HepG2 (cell line): Measurements from ENCODE around the gene METTL13. TPM values are rescaled to one million over a fixed set of nuclear protein-coding genes. Genes with fewer than 3 reads are reported as not detected.

Experiments
- ATAC-seq: fragments of 200-7000 bp; cut with Tn5 transposase; 3 replicates; pipeline ENCODE4 v1.9.1; 2020; ENCODE audit warnings: mild to moderate bottlenecking, moderate library complexity
- BruUV-seq: library from RNA; stranded (reverse); fragments of 400-500 nt; replicated peaks from 2 replicates; lab custom pipeline; 2021; lab: Mats Ljungman, UMichigan
- CTCF ChIA-PET: fragments of 300-600 bp; formaldehyde crosslinking; extraction: SDS; loops from one replicate; lab custom pipeline; 2021; ENCODE audit warnings: low total read pairs, inconsistent platforms, low intra/inter-chr PET ratio; lab: Yijun Ruan, JAX
- POLR2A ChIA-PET: fragments of 350-600 bp; sonication (Branson Sonifier 250); formaldehyde crosslinking; loops from one replicate; lab custom pipeline; 2020; ENCODE audit warnings: antibody characterized with exemption, inconsistent platforms; lab: Yijun Ruan, JAX
- DNase-seq: peaks from one replicate; pipeline ENCODE4 v3.0.0-alpha.2; 2015; ENCODE audit warnings: low spot score
- FAIRE-seq: peaks from 3 replicates; lab custom pipeline; 2011; peaks lifted over from hg19 to GRCh38; lab: Jason Lieb, UNC
- H2AFZ ChIP-seq: one replicate; pipeline ENCODE4 v1.6.1; 2011; ENCODE audit warnings: low read length, inconsistent platforms
- H3K27ac ChIP-seq: fragments of 300-600 bp; 3 replicates; pipeline ENCODE4 v1.8.0; 2011; ENCODE audit warnings: mixed run types, mild to moderate bottlenecking, mixed read lengths, low read length, inconsistent platforms; ENCODE audit not compliant: insufficient read depth; ENCODE audit errors: extremely low read length
- H3K27me3 ChIP-seq, 2 experiments: fragments of 200-600 bp in 1 of 2; 2 replicates in 1 of 2; 3 replicates in 1 of 2; pipeline versions ENCODE4 v1.6.0 to v1.8.0; 2011; ENCODE audit warnings: low read length in 2 of 2, mild to moderate bottlenecking in 2 of 2, moderate library complexity in 2 of 2, inconsistent platforms in 1 of 2; ENCODE audit not compliant: insufficient read depth in 2 of 2, control insufficient read depth in 1 of 2
- H3K36me3 ChIP-seq, 2 experiments: fragments of 200-600 bp in 1 of 2; replicated peaks in 1 of 2; 2 replicates in 1 of 2; 3 replicates in 1 of 2; pipeline versions ENCODE4 v1.5.1 to v1.8.0; 2011; ENCODE audit warnings: low read length in 2 of 2, inconsistent platforms in 1 of 2; ENCODE audit not compliant: insufficient read depth in 2 of 2, control insufficient read depth in 1 of 2
- H3K4me1 ChIP-seq: 2 replicates; pipeline ENCODE4 v1.5.1; 2012; ENCODE audit warnings: low read length, inconsistent platforms; ENCODE audit not compliant: insufficient read depth
- H3K4me2 ChIP-seq: 2 replicates; pipeline ENCODE4 v1.6.0; 2011; ENCODE audit warnings: low read depth, low read length, inconsistent platforms
- H3K4me3 ChIP-seq, 3 experiments: fragments of 200-600 bp in 1 of 3; sonication (generic), shearing (Covaris generic) in 1 of 3; replicated peaks in 1 of 3; 2 replicates each; pipeline ENCODE4 v1.5.1; 2011 to 2016; ENCODE audit warnings: low read length in 3 of 3, inconsistent platforms in 2 of 3, low read depth in 2 of 3, mild to moderate bottlenecking in 2 of 3, control low read depth in 1 of 3, mixed read lengths in 1 of 3; ENCODE audit not compliant: insufficient read depth in 1 of 3
- H3K79me2 ChIP-seq: one replicate; pipeline ENCODE4 v1.6.1; 2011; ENCODE audit warnings: low read length, inconsistent platforms; ENCODE audit not compliant: insufficient read depth
- H3K9ac ChIP-seq: 2 replicates; pipeline ENCODE4 v1.6.0; 2011; ENCODE audit warnings: mild to moderate bottlenecking, low read depth, low read length, inconsistent platforms; ENCODE audit not compliant: insufficient read depth
- H3K9me3 ChIP-seq: 2 replicates; pipeline ENCODE4 v1.5.1; 2012; ENCODE audit warnings: mild to moderate bottlenecking, low read length
- H4K20me1 ChIP-seq: 2 replicates; pipeline ENCODE4 v1.6.0; 2011; ENCODE audit warnings: inconsistent platforms, mild to moderate bottlenecking, low read length, moderate library complexity; ENCODE audit not compliant: insufficient read depth
- JDP2 ChIP-seq: sonication (generic); formaldehyde crosslinking; IDR thresholded peaks from 2 replicates; pipeline ENCODE4 v1.8.1; 2022; ENCODE audit warnings: missing genetic modification reagents, borderline replicate concordance
- JUN ChIP-seq: sonication (generic); formaldehyde crosslinking; IDR thresholded peaks from 2 replicates; pipeline ENCODE4 v1.4.0; 2020; ENCODE audit warnings: mild to moderate bottlenecking, missing genetic modification reagents
- KDM5A ChIP-seq: fragments of 200-600 bp; sonication (generic); IDR thresholded peaks from 2 replicates; pipeline ENCODE4 v1.7.0; 2018; ENCODE audit warnings: antibody characterized with exemption, mild to moderate bottlenecking, low read length, borderline replicate concordance
- RXRB ChIP-seq: IDR thresholded peaks from 2 replicates; pipeline ENCODE4 v1.6.1; 2016; ENCODE audit warnings: borderline replicate concordance, missing genetic modification reagents, missing compliant biosample characterization
- SMARCE1 ChIP-seq: fragments of 450-650 bp; IDR thresholded peaks from 2 replicates; pipeline ENCODE4 v1.6.1; 2017; ENCODE audit warnings: borderline replicate concordance
- SOX6 ChIP-seq, 2 experiments: fragments of 450-650 bp in 1 of 2; sonication (generic) in 1 of 2; formaldehyde crosslinking in 1 of 2; IDR thresholded peaks; 2 replicates each; pipeline versions ENCODE4 v1.4.0 to v1.6.1; 2017 to 2020; ENCODE audit warnings: antibody characterized with exemption in 1 of 2, mild to moderate bottlenecking in 1 of 2, missing genetic modification reagents in 1 of 2
- SPEN ChIP-seq: sonication (generic); formaldehyde crosslinking; IDR thresholded peaks from 2 replicates; pipeline ENCODE4 v1.5.1; 2020; ENCODE audit warnings: low read depth, mild to moderate bottlenecking, missing genetic modification reagents
- SRSF9 ChIP-seq: fragments of 200-400 bp; formaldehyde crosslinking; IDR thresholded peaks from 2 replicates; pipeline ENCODE4 v1.6.1; 2018; ENCODE audit warnings: borderline replicate concordance, mild to moderate bottlenecking, low read depth, low read length; ENCODE audit not compliant: insufficient read depth, poor library complexity, severe bottlenecking
- ZFP1 ChIP-seq: IDR thresholded peaks from 2 replicates; pipeline ENCODE4 v1.6.1; 2016
- ZNF552 ChIP-seq: sonication (generic); formaldehyde crosslinking; IDR thresholded peaks from 2 replicates; pipeline ENCODE4 v1.9.0; 2022; ENCODE audit warnings: missing genetic modification reagents, mild to moderate bottlenecking, borderline replicate concordance
- WGBS: methylation state at CpG from one replicate; pipeline ENCODE4 v1.1.6; 2017; ENCODE audit warnings: low lambda C conversion rate; 5-methylcytosine and 5-hydroxymethylcytosine counted together
- in situ Hi-C: cut with HindIII; loops from 2 replicates; pipeline ENCODE4 v1.10.0; 2017; ENCODE audit warnings: low pct_unique_long_range_greater_than_20kb; ENCODE audit not compliant: extremely low pct_ligation_motif_present
- intact Hi-C: fragments of 100-400 bp; cut with micrococcal nuclease; formaldehyde crosslinking; loops from one replicate; pipeline ENCODE4 v1.10.0; 2022; ENCODE audit not compliant: unreplicated experiment
- polyA plus RNA-seq, 8 experiments: library from polyadenylated mRNA; depleted of rRNA in 3 of 8; stranded (reverse) in 7 of 8; unstranded in 1 of 8; fragments of >200 nt; fragmentation: Illumina TruSeq in 4 of 8; extraction: Trizol in 4 of 8; gene quantifications; 2 replicates each; pipeline versions ENCODE4 v1.2.1 to v1.2.3, GENCODE V29; 2011 to 2016; ENCODE audit warnings: low read depth in 4 of 8, missing spikeins in 1 of 8, mixed read lengths in 1 of 8; ENCODE audit not compliant: insufficient read depth in 1 of 8
- total RNA-seq, 5 experiments: library from RNA; depleted of rRNA; stranded (reverse); fragments of >200 nt; fragmentation: Illumina TruSeq; extraction: Trizol; gene quantifications; 2 replicates each; pipeline ENCODE4 v1.2.3, GENCODE V29; 2016; ENCODE audit warnings: low read depth in 1 of 5
- TF ChIP-seq, protein P1 (sequence below): sonication (generic); formaldehyde crosslinking; IDR thresholded peaks from 2 replicates; pipeline ENCODE4 v1.4.0; 2020; ENCODE audit warnings: missing genetic modification reagents
- TF ChIP-seq, protein P2 (sequence below): sonication (generic); formaldehyde crosslinking; IDR thresholded peaks from 2 replicates; pipeline ENCODE4 v1.4.0; 2020; ENCODE audit warnings: mild to moderate bottlenecking, missing genetic modification reagents
- TF ChIP-seq, protein P3 (sequence below): sonication (generic); formaldehyde crosslinking; IDR thresholded peaks from 2 replicates; pipeline ENCODE4 v1.9.0; 2021; ENCODE audit warnings: missing genetic modification reagents, borderline replicate concordance
- TF ChIP-seq, protein P4 (sequence below): sonication (generic); formaldehyde crosslinking; IDR thresholded peaks from 2 replicates; pipeline ENCODE4 v1.8.0; 2022; ENCODE audit warnings: missing genetic modification reagents, mild to moderate bottlenecking, borderline replicate concordance

The METTL13 gene
- total and polyA plus RNA-seq, 2 of the 13 experiments (the other 11 are each of a cell fraction or from before 2014, with no cell fraction given): 18.6 to 22.8 TPM

DNA sequence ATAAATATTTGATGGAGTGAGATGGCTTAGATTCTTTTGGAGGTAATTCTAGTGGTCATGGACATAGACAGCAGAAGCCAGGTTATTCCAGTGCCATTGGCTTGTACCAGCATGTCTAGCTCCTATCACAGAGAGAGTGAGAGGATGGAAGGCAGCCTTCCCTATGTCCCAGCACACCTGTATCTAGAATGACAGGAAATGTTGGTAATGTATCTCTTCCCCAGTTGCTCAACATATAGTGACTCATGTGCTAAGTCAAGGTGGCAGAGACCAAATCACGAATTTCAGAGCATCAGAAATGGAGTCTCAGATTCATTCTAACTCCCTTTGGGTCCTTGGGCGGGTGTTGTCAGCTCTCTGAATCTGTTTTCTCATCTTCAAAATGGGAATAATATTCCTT, 28.4 kb downstream of the METTL13 start:
- Histone ChIP-seq H3K27ac (no peak overlapping the region), H3K9me3 (no peaks in the 10 kb centered on the region), H2AFZ (no peak overlapping the region), H3K36me3 (no peaks in the 10 kb centered on the region), H3K4me1 (no peaks in the 10 kb centered on the region), H3K79me2 (no peaks in the 10 kb centered on the region), H3K4me3 (no peak overlapping the region), H4K20me1 (no peaks in the 10 kb centered on the region), H3K9ac (no peak overlapping the region), H3K4me2 (no peak overlapping the region), H3K27me3 (no peaks in the 10 kb centered on the region)
- ChIA-PET CTCF (no interaction called here), POLR2A (no interaction called here)
- intact Hi-C loops (no loop called here), in situ Hi-C loops (no loop called here)
- 4% methylated on average over 2 of the region's 2 CpGs for WGBS
- BruUV-seq: no TSS peak
- no peak for ATAC-seq
- no peak for FAIRE-seq
- DNase-seq: no peak
- TF ChIP-seq, protein P1, sequence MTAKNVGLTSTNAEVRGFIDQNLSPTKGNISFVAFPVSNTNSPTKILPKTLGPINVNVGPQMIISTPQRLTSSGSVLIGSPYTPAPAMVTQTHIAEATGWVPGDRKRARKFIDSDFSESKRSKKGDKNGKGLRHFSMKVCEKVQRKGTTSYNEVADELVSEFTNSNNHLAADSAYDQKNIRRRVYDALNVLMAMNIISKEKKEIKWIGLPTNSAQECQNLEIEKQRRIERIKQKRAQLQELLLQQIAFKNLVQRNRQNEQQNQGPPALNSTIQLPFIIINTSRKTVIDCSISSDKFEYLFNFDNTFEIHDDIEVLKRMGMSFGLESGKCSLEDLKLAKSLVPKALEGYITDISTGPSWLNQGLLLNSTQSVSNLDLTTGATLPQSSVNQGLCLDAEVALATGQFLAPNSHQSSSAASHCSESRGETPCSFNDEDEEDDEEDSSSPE (CRISPR knock-in tag): no peak
- TF ChIP-seq JDP2 (CRISPR knock-in tag) (no peak), RXRB (no peak), SOX6 (IDR thresholded peaks at IDR 0.05) (no peak), SOX6 (CRISPR knock-in tag; IDR thresholded peaks at IDR 0.05) (no peak), ZNF552 (no peak), ZFP1 (no peak), KDM5A (no peak), SRSF9 (no peak), SMARCE1 (no peak), SPEN (CRISPR knock-in tag) (no peak), JUN (CRISPR knock-in tag) (no peak)
- TF ChIP-seq, protein P2, sequence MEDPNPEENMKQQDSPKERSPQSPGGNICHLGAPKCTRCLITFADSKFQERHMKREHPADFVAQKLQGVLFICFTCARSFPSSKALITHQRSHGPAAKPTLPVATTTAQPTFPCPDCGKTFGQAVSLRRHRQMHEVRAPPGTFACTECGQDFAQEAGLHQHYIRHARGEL: no peak
- TF ChIP-seq, protein P3, sequence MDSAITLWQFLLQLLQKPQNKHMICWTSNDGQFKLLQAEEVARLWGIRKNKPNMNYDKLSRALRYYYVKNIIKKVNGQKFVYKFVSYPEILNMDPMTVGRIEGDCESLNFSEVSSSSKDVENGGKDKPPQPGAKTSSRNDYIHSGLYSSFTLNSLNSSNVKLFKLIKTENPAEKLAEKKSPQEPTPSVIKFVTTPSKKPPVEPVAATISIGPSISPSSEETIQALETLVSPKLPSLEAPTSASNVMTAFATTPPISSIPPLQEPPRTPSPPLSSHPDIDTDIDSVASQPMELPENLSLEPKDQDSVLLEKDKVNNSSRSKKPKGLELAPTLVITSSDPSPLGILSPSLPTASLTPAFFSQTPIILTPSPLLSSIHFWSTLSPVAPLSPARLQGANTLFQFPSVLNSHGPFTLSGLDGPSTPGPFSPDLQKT: no peak
- TF ChIP-seq, protein P4, sequence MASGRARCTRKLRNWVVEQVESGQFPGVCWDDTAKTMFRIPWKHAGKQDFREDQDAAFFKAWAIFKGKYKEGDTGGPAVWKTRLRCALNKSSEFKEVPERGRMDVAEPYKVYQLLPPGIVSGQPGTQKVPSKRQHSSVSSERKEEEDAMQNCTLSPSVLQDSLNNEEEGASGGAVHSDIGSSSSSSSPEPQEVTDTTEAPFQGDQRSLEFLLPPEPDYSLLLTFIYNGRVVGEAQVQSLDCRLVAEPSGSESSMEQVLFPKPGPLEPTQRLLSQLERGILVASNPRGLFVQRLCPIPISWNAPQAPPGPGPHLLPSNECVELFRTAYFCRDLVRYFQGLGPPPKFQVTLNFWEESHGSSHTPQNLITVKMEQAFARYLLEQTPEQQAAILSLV (CRISPR knock-in tag): no peak
